Stimulated activated naive B cell treated with anti-CD40 and anti-IgM and Interleukin-4, amounts not matched to agents 10 μg/mL and 1 μg/mL and 100 μg/mL, for 72 hours (primary cell): ENCODE data around the gene FAM83E.
"Not testable (repeated sequence)": the region's sequence is repeated elsewhere in the genome, so short reads cannot be mapped to it uniquely, and the experiment has no call there.

Source experiments
- ATAC-seq, 2 donors: fragments of 150-1000 bp; cut with Tn5 transposase; replicated peaks; 2 replicates each; pipeline ENCODE4 v1.10.0; 2021; ENCODE audit warnings: moderate library complexity in 1 of 2
- DNase-seq: peaks from one replicate; pipeline ENCODE4 v3.0.0; 2021
- H3K27ac Mint-ChIP-seq: one replicate; pipeline ENCODE4 v1.8.0; 2022; ENCODE audit warnings: mild to moderate bottlenecking, mixed read lengths
- H3K27me3 Mint-ChIP-seq, 2 donors: one replicate each; pipeline ENCODE4 v1.8.0; 2022; ENCODE audit warnings: mixed read lengths in 2 of 2
- H3K36me3 Mint-ChIP-seq, 2 donors: one replicate each; pipeline ENCODE4 v1.8.0; 2022; ENCODE audit warnings: mixed read lengths in 2 of 2, mild to moderate bottlenecking in 1 of 2
- H3K4me1 Mint-ChIP-seq, 2 donors: one replicate each; pipeline ENCODE4 v1.8.0; 2022; ENCODE audit warnings: mixed read lengths in 2 of 2, mild to moderate bottlenecking in 1 of 2
- H3K4me3 Mint-ChIP-seq, 2 donors: one replicate each; pipeline ENCODE4 v1.8.0; 2022; ENCODE audit warnings: mild to moderate bottlenecking in 2 of 2, mixed read lengths in 2 of 2, moderate library complexity in 1 of 2
- H3K9me3 Mint-ChIP-seq, 2 donors: one replicate each; pipeline ENCODE4 v1.8.0; 2022; ENCODE audit warnings: mixed read lengths in 2 of 2, mild to moderate bottlenecking in 1 of 2

FAM83E gene

GRCh38 chr19:48635966-48636858 lies 21.3 kb upstream of the FAM83E start:
- H3K4me1 Mint-ChIP-seq = peaks cover 44 to 72% of the 10 kb centered on the region in 2 donors
- ATAC-seq (no peak), DNase-seq (no peak)
- peaks cover 5 to 14% of the 10 kb centered on the region in 2 donors for H3K36me3 Mint-ChIP-seq
- peak overlapping the region; percentile 82 for H3K27ac Mint-ChIP-seq
- peaks cover 8 to 9% of the 10 kb centered on the region in 2 donors for H3K9me3 Mint-ChIP-seq
- H3K27me3 Mint-ChIP-seq = no peaks in the 10 kb centered on the region
- peak overlapping the region; percentile 88 to 92 for H3K4me3 Mint-ChIP-seq

- Mint-ChIP-seq H3K36me3 (peaks cover 5 to 16% of the 10 kb centered on the region in 2 donors), H3K9me3 (peaks cover 8 to 9% of the 10 kb centered on the region in 2 donors), H3K4me3 (peak overlapping the region; percentile 88 to 92), H3K4me1 (peaks cover 44 to 80% of the 10 kb centered on the region in 2 donors), H3K27me3 (no peaks in the 10 kb centered on the region), H3K27ac (peak overlapping the region; percentile 91)
- ATAC-seq (peak; percentile 15 to 26), DNase-seq (peak; percentile 69)
These were observed 20.5 kb upstream of the FAM83E start for GRCh38 chr19:48635263-48635965.

GRCh38 chr19:48634424-48635262 lies 19.8 kb upstream of the FAM83E start:
- Mint-ChIP-seq H3K27ac (peak overlapping the region; percentile 91), H3K4me3 (peak overlapping the region; percentile 85 to 87), H3K9me3 (peaks cover 8 to 9% of the 10 kb centered on the region in 2 donors), H3K4me1 (peaks cover 42 to 79% of the 10 kb centered on the region in 2 donors), H3K36me3 (peaks cover 9 to 20% of the 10 kb centered on the region in 2 donors), H3K27me3 (no peaks in the 10 kb centered on the region)
- DNase-seq (peak; percentile 91), ATAC-seq (peak; percentile 31 to 40)

GRCh38 chr19:48634036-48634342 lies 19.1 kb upstream of the FAM83E start:
- Mint-ChIP-seq H3K36me3 (peaks cover 14 to 21% of the 10 kb centered on the region in 2 donors), H3K9me3 (peaks cover 7% of the 10 kb centered on the region in 2 donors), H3K4me3 (peak overlapping the region; percentile 85 to 87), H3K4me1 (peaks cover 37 to 72% of the 10 kb centered on the region in 2 donors), H3K27me3 (no peaks in the 10 kb centered on the region), H3K27ac (peak overlapping the region; percentile 91)
- no peak for DNase-seq
- no peak for ATAC-seq

GRCh38 chr19:48633148-48634035 lies 18.5 kb upstream of the FAM83E start:
- H3K4me3 Mint-ChIP-seq = peak overlapping the region; percentile 47 to 85
- peaks cover under 1% of the 10 kb centered on the region in 2 donors for H3K9me3 Mint-ChIP-seq
- no peak for DNase-seq
- H3K27ac Mint-ChIP-seq = peak overlapping the region; percentile 91
- no peaks in the 10 kb centered on the region for H3K27me3 Mint-ChIP-seq
- H3K36me3 Mint-ChIP-seq = peaks cover 11 to 21% of the 10 kb centered on the region in 2 donors
- no peak for ATAC-seq
- peaks cover 32 to 66% of the 10 kb centered on the region in 2 donors for H3K4me1 Mint-ChIP-seq

GRCh38 chr19:48632692-48633147 lies 17.8 kb upstream of the FAM83E start:
- Mint-ChIP-seq H3K4me3 (no peak overlapping the region), H3K27ac (peak overlapping the region; percentile 62), H3K9me3 (no peaks in the 10 kb centered on the region), H3K36me3 (peaks cover 11 to 20% of the 10 kb centered on the region in 2 donors), H3K27me3 (no peaks in the 10 kb centered on the region), H3K4me1 (peaks cover 30 to 60% of the 10 kb centered on the region in 2 donors)
- DNase-seq (no peak), ATAC-seq (no peak)

- Mint-ChIP-seq H3K27ac (peak overlapping the region; percentile 62), H3K36me3 (peaks cover 11 to 20% of the 10 kb centered on the region in 2 donors), H3K4me1 (peaks cover 31 to 62% of the 10 kb centered on the region in 2 donors)
- not testable (repeated sequence) for H3K27me3 Mint-ChIP-seq, ATAC-seq, H3K4me3 Mint-ChIP-seq, H3K9me3 Mint-ChIP-seq, DNase-seq
These were observed 17.4 kb upstream of the FAM83E start for GRCh38 chr19:48632286-48632685.

- DNase-seq = no peak
- Mint-ChIP-seq H3K36me3 (peaks cover 11 to 20% of the 10 kb centered on the region in 2 donors), H3K27ac (no peak overlapping the region), H3K4me1 (peaks cover 33 to 63% of the 10 kb centered on the region in 2 donors), H3K27me3 (no peaks in the 10 kb centered on the region), H3K4me3 (no peak overlapping the region), H3K9me3 (no peaks in the 10 kb centered on the region)
- ATAC-seq = no peak
These were observed 16.3 kb upstream of the FAM83E start for GRCh38 chr19:48631225-48631624.

GRCh38 chr19:48630296-48631063 lies 15.6 kb upstream of the FAM83E start:
- DNase-seq (no peak), ATAC-seq (no peak)
- H3K36me3 Mint-ChIP-seq = peaks cover 9 to 20% of the 10 kb centered on the region in 2 donors
- H3K27me3 Mint-ChIP-seq = no peaks in the 10 kb centered on the region
- H3K9me3 Mint-ChIP-seq = no peaks in the 10 kb centered on the region
- peaks cover 34 to 64% of the 10 kb centered on the region in 2 donors for H3K4me1 Mint-ChIP-seq
- peak overlapping the region; percentile 79 for H3K27ac Mint-ChIP-seq
- H3K4me3 Mint-ChIP-seq = no peak overlapping the region

- DNase-seq (no peak), ATAC-seq (no peak)
- no peaks in the 10 kb centered on the region for H3K9me3 Mint-ChIP-seq
- H3K27me3 Mint-ChIP-seq = no peaks in the 10 kb centered on the region
- H3K4me1 Mint-ChIP-seq = peaks cover 33 to 65% of the 10 kb centered on the region in 2 donors
- H3K36me3 Mint-ChIP-seq = peaks cover 12 to 20% of the 10 kb centered on the region in 2 donors
- no peak overlapping the region for H3K4me3 Mint-ChIP-seq
- no peak overlapping the region for H3K27ac Mint-ChIP-seq
These were observed 14.9 kb upstream of the FAM83E start for GRCh38 chr19:48629599-48630295.

- Mint-ChIP-seq H3K27me3 (no peaks in the 10 kb centered on the region), H3K27ac (no peak overlapping the region), H3K36me3 (peaks cover 13 to 20% of the 10 kb centered on the region in 2 donors), H3K9me3 (no peaks in the 10 kb centered on the region), H3K4me1 (peaks cover 35 to 65% of the 10 kb centered on the region in 2 donors), H3K4me3 (no peak overlapping the region)
- DNase-seq = no peak
- no peak for ATAC-seq
These were observed 14.4 kb upstream of the FAM83E start for GRCh38 chr19:48629297-48629598.
